GM19455 (cell line): ENCODE measurements around the gene CARS2.
"Not testable (repeated sequence)": the region's sequence is repeated elsewhere in the genome, so short reads cannot be mapped to it uniquely, and the experiment has no call there.

ENCODE experiments used
- ATAC-seq: cut with Tn5 transposase; IDR thresholded peaks from one replicate; pipeline ENCODE4 v1.9.1; 2021; ENCODE audit not compliant: unreplicated experiment

Gene CARS2

GRCh38 chr13:110712081-110712848, 6.3 kb upstream of the CARS2 start:
- ATAC-seq = peak; percentile 35

GRCh38 chr13:110706570-110707372, 855 bp upstream of the CARS2 start:
- ATAC-seq = no peak

DNA sequence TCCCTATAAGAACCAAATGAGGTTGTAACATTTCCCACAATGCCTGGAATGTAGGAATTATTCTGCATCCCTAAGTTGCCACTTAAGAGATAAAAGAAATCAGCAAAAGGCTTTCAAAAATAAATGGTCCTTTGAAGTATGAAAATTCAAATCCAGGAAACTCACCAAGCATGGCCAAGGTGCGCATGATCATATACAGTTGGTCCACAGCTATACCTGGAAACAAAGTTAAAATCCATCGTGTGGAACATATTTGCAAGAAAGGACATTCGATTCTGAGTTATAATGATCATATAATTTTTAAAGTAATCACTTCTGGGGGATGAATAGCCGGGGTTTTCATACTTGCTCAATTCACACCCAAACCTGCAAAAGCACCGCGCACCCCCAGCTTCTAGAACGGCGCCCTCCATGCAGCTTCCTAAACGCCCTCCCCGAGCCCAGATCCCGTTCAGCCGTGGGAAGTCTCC, 525 bp downstream of the CARS2 start:
- no peak for ATAC-seq

- ATAC-seq = no peak
Measured at GRCh38 chr13:110702591-110703526, 3.1 kb downstream of the CARS2 start.

DNA sequence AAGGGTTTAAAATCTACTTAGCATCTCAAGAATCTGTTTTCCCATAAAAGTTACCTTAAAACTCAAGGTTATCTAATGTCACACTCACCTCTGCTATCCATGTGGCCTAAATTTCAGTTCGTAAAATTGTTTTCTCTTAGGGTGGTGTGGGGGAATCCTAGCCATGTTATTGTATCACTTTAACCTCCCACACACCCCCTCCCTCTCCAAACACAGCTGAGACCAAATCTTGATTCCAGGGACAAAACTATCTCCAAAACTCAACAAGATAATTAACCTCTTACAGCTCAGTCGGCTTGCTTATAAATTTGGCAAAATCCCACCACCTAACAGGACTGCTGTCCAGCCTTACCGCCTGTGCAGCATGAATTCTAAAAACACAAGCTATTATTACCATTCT, 3.8 kb downstream of the CARS2 start:
- no peak for ATAC-seq

GRCh38 chr13:110701061-110701460, 4.9 kb downstream of the CARS2 start:
- ATAC-seq = not testable (repeated sequence)

DNA sequence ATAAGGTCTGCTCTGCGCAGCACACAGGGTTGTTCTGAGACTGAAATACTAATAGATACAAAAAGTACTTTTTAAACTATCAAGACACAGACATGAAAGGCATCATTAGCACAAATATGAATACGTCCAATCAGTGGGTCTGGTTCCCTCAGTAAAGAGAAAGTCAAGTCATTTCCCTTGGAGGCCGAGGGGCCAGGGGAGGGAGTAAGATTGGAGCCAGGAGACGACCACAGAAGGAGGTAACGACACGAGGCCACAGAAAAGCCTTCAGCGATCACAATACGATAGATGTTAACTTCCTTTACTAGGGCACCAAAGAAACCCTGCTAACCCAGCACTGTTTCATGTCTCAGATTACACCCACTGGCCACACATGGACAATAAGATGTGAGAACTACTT, 5.3 kb downstream of the CARS2 start:
- ATAC-seq = no peak

- no peak for ATAC-seq
Measured at GRCh38 chr13:110700186-110700585, 5.7 kb downstream of the CARS2 start.

- ATAC-seq = no peak
Measured at GRCh38 chr13:110699148-110700145, 6.5 kb downstream of the CARS2 start.

DNA sequence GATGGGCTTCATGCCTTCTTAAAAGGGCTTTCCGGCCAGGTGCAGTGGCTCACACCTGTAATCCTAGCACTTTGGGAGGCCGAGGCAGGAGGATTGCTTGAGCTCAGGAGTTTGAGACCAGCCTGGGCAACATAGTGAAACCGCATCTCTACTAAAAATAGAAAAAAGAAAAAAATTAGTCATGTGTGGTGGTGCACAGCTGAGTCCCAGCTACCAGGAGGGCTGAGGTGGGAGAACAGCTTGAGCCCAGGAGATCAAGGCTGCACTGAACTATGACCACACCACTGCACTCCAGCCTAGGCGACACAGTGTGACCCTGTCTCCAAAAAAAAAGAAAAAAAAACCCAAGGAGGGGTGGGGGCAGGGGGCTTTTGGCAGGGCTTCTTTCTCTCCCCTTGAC, 7.2 kb downstream of the CARS2 start:
- peak; percentile 76 for ATAC-seq

GRCh38 chr13:110697842-110698241, 8.1 kb downstream of the CARS2 start:
- ATAC-seq = no peak

- no peak for ATAC-seq
Measured at GRCh38 chr13:110696776-110697175, 9.1 kb downstream of the CARS2 start.

GRCh38 chr13:110695774-110696173, 10.1 kb downstream of the CARS2 start:
- ATAC-seq = not testable (repeated sequence)

DNA sequence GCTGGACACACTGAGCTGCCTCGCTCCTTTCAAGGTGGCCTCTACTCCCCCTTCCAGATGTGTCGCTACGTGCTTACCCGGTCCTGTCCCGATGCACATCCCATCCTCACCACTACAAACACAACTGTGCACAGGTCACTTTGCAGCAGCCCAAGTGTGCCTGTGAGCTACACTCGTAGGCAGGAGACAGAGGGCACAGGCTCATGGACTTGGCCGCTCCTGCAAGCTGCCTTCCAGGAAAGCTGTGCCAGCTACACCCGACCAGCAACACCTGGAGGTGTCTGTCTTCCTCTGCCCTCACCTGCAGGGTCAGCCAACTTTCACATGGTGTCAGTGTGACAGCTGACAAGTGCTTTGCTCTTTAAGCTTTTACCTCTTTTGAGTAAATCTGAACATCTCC, 15.4 kb downstream of the CARS2 start:
- no peak for ATAC-seq

DNA sequence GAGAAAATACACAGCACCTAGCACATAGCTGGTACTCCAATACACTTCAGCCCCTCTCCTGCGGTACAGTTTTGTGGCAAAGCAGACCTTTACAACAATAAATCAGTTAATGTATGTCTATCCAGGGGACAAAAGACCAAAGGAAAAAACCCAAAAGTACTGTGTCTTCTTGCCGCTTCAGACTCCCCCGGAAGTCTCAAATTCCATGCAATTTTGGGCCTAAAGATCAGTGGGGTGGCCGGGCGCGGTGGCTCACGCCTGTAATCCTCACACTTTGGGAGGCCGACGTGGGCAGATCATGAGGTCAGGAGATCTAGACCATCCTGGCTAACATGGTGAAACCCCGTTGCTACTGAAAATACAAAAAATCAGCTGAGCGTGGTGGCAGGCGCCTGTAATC, 16.2 kb downstream of the CARS2 start:
- no peak for ATAC-seq

- ATAC-seq = no peak
Measured at GRCh38 chr13:110689041-110689440, 16.9 kb downstream of the CARS2 start.

- no peak for ATAC-seq
Measured at GRCh38 chr13:110687736-110688135, 18.2 kb downstream of the CARS2 start.

- ATAC-seq = no peak
Measured at GRCh38 chr13:110685305-110686020, 20.5 kb downstream of the CARS2 start.

DNA sequence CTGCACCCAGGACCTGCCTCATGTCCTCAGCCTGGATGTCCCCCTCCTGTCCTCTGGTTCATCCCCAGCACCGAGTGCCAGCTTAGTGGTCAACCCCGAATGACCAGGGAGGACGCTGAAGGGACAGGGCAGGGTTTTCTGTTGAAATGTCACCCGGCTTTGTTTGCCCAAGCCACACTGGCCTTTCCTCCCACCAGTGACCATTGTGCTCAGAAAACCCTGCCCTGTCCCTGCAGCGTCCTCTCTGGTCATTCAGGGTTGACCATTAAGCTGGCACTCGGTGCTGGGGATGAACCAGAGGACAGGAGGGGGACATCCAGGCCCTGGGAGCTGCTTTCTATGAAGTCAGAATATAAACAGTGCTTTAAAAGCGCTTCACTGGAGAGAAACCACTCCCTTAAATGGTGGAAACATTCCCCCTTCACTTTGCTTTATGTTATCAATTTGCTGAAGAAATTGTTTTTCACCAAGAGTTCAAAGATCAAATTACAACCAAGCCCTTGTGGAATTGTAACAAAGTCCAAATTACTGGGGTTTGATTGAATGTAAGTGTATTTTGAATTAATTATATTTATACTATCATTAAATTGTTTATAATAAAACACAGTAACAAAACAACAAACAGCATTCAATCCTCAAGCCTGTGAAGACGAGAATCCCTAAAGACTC, 21.4 kb downstream of the CARS2 start:
- no peak for ATAC-seq
